ENCODE measurements around the gene BOLA1. TPM values are rescaled to one million over a fixed set of nuclear protein-coding genes. Genes with fewer than 3 reads are reported as not detected.

Gene BOLA1
- total RNA-seq, 1 experiment from 2014 or later, result 20.4 TPM

DNA sequence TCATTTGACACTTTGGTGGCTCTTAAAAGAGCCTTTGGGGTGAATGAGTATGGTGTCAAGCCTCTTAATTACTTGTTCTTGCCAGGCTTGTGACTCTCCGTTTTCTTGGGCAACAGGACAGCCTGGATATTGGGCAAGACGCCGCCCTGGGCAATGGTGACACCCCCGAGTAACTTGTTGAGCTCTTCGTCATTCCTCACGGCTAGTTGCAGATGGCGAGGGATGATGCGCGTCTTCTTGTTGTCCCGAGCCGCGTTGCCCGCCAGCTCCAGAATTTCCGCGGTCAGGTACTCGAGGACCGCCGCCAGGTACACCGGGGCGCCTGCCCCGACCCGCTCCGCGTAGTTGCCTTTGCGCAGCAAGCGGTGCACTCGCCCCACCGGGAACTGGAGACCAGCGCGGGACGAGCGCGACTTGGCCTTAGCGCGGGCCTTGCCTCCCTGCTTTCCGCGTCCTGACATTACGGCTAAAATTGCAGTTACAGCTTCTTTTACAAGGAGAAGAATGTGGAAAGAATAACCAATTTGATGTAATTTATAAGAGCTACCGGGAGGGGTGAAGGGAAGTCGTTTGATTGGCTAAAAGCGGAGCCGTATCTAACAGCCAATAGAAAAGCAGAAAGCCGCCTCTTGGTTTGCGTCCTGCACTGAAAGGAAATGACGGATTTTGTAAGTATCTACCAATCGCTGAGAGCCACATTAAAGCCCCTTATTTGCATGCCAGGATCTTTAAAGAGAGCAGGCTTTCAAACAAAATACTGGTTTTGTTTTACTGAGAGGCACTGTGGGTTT lies 11.7 kb upstream of the BOLA1 start:
- no peaks in the 10 kb centered on the region for H4K20me1 ChIP-seq (ENCODE audit: insufficient read depth)
- TF ChIP-seq, protein P1, sequence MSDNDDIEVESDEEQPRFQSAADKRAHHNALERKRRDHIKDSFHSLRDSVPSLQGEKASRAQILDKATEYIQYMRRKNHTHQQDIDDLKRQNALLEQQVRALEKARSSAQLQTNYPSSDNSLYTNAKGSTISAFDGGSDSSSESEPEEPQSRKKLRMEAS (IDR thresholded peaks at IDR 0.05), result peak; percentile 43
- TF ChIP-seq ATF3 (IDR thresholded peaks at IDR 0.05) (no peak), ZNF274 (IDR thresholded peaks at IDR 0.05; ENCODE audit: low read depth, low read length) (no peak), CTCF (IDR thresholded peaks at IDR 0.05 in 2 of 3, conservative IDR thresholded peaks at IDR 0.05 in 1 of 3; ENCODE audit: borderline replicate concordance in 1 of 3, insufficient read depth in 1 of 3, low read depth in 2 of 3, low read length in 2 of 3) (no peak), YY1 (IDR thresholded peaks at IDR 0.05; ENCODE audit: extremely low read depth, insufficient replicate concordance, low read depth, low read length) (no peak), ZFX (IDR thresholded peaks at IDR 0.05) (no peak), CEBPB (IDR thresholded peaks at IDR 0.05; ENCODE audit: low read depth) (peak; percentile 49; the same call in 1 of the 2 replicates), SIN3A (IDR thresholded peaks at IDR 0.05; ENCODE audit: low read depth) (peak; percentile 95), EGR1 (IDR thresholded peaks at IDR 0.05; ENCODE audit: low read depth) (0 out of 2 replicates have a peak, but pooled peaks have one; percentile 24), TCF7L2 (IDR thresholded peaks at IDR 0.05; ENCODE audit: borderline replicate concordance, extremely low read depth, insufficient read depth, insufficient read length) (peak; percentile 8), EZH2 (IDR thresholded peaks at IDR 0.05) (no peak), ELF1 (IDR thresholded peaks at IDR 0.05; ENCODE audit: borderline replicate concordance, low read depth) (no peak), POLR2A (IDR thresholded peaks at IDR 0.05; ENCODE audit: borderline replicate concordance, extremely low read depth, insufficient read depth, insufficient read length) (peak; percentile 96), JUND (IDR thresholded peaks at IDR 0.05) (peak; percentile 51; the same call in 1 of the 2 replicates), SRF (IDR thresholded peaks at IDR 0.05; ENCODE audit: low read depth) (0 out of 2 replicates have a peak, but pooled peaks have one; percentile 33), POLR2AphosphoS5 (IDR thresholded peaks at IDR 0.05; ENCODE audit: low read depth, low read length) (peak; percentile 73), SP1 (IDR thresholded peaks at IDR 0.05; ENCODE audit: low read depth) (peak; percentile 82), RAD21 (IDR thresholded peaks at IDR 0.05; ENCODE audit: low read depth) (peak; percentile 21; the same call in 1 of the 2 replicates), CBX3 (IDR thresholded peaks at IDR 0.05; ENCODE audit: low read depth) (peak; percentile 66; the same call in 1 of the 2 replicates), EZH2phosphoT487 (IDR thresholded peaks at IDR 0.05; ENCODE audit: borderline replicate concordance) (no peak)
- TF ChIP-seq, protein P2, sequence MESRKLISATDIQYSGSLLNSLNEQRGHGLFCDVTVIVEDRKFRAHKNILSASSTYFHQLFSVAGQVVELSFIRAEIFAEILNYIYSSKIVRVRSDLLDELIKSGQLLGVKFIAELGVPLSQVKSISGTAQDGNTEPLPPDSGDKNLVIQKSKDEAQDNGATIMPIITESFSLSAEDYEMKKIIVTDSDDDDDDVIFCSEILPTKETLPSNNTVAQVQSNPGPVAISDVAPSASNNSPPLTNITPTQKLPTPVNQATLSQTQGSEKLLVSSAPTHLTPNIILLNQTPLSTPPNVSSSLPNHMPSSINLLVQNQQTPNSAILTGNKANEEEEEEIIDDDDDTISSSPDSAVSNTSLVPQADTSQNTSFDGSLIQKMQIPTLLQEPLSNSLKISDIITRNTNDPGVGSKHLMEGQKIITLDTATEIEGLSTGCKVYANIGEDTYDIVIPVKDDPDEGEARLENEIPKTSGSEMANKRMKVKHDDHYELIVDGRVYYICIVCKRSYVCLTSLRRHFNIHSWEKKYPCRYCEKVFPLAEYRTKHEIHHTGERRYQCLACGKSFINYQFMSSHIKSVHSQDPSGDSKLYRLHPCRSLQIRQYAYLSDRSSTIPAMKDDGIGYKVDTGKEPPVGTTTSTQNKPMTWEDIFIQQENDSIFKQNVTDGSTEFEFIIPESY (IDR thresholded peaks at IDR 0.05; ENCODE audit: extremely low read depth, insufficient replicate concordance, low read length), result peak; percentile 73
- CTCF ChIA-PET, result interaction anchor here (0.6 to 3.3 kb wide), 7 partner anchors 18 to 300 kb away, joined by 3 to 17 read pairs (median 4); no protein-coding TSS in a partner anchor
- intact Hi-C loops (cut with micrococcal nuclease), result loop anchor here (1.0 kb wide), 3 partner anchors 40 to 300 kb away; partner anchors contain the start of gene SF3B4
- ATAC-seq (peak; percentile 62), DNase-seq (ENCODE audit: low read depth, low spot score) (peak; percentile 98)
- peak overlapping the region; percentile 100 for H3K27ac ChIP-seq (ENCODE audit: low read depth, low read length)
- H3K9ac ChIP-seq (ENCODE audit: low read length), result peak overlapping the region; percentile 87
- H3K79me2 ChIP-seq (ENCODE audit: insufficient read depth, low read length), result no peaks in the 10 kb centered on the region
- BruUV-seq (replicated peaks), result TSS peak; percentile 63
- RAD21 ChIA-PET (ENCODE audit: low non-redundant PET in 1 of 2, low total read pairs in 2 of 2, uncharacterized antibody in 2 of 2, unreplicated experiment in 2 of 2), result interaction anchor here in 1 of 2 experiments (1.7 kb wide), 1 partner anchor 299 kb away, joined by 4 read pairs; no protein-coding TSS in a partner anchor
- POLR2A ChIA-PET, result interaction anchor here (0.9 to 5.5 kb wide), 27 partner anchors 10 to 299 kb away, joined by 3 to 46 read pairs (median 7); partner anchors contain the start of genes BOLA1, MTMR11, OTUD7B and VPS45
- H2AFZ ChIP-seq (ENCODE audit: low read depth, low read length, poor library complexity, severe bottlenecking), result no peak overlapping the region
- H3K27me3 ChIP-seq (ENCODE audit: insufficient read depth, low read length), result no peaks in the 10 kb centered on the region
- H3K4me1 ChIP-seq (ENCODE audit: control insufficient read depth in 1 of 2, insufficient read depth in 2 of 2, low read length in 2 of 2), result peaks cover 22 to 45% of the 10 kb centered on the region in 2 experiments
- H3K4me2 ChIP-seq (ENCODE audit: low read length), result peak overlapping the region; percentile 91
- H3K36me3 ChIP-seq (ENCODE audit: control insufficient read depth in 1 of 2, insufficient read depth in 2 of 2, low read length in 2 of 2), result no peaks in the 10 kb centered on the region
- peak overlapping the region; percentile 50 to 63 for H3K4me3 ChIP-seq (replicated peaks in 1 of 2; ENCODE audit: low read depth in 1 of 2, low read length in 2 of 2)
- no peaks in the 10 kb centered on the region for H3K9me2 ChIP-seq (ENCODE audit: insufficient read depth)
- no peaks in the 10 kb centered on the region for H3K9me3 ChIP-seq (ENCODE audit: control insufficient read depth in 1 of 2, insufficient read depth in 1 of 2, low read depth in 1 of 2, low read length in 2 of 2)

All from HCT116 (cell line).